Gastroesophageal sphincter (tissue), 3 donors: ENCODE results near the gene WDR46.

Source experiments
- EP300 ChIP-seq: sonication (generic); formaldehyde crosslinking; IDR thresholded peaks from one replicate; pipeline ENCODE4 v1.6.1; 2017; ENCODE audit warnings: antibody characterized with exemption, mild to moderate bottlenecking
- POLR2A ChIP-seq, 2 donors: fragments of 450-650 bp; IDR thresholded peaks; one replicate each; pipeline ENCODE4 v1.6.1; 2017; ENCODE audit warnings: antibody characterized with exemption in 2 of 2, mild to moderate bottlenecking in 2 of 2, moderate library complexity in 1 of 2
- POLR2AphosphoS5 ChIP-seq: sonication (generic); formaldehyde crosslinking; IDR thresholded peaks from one replicate; pipeline ENCODE4 v1.6.1; 2017; ENCODE audit warnings: antibody characterized with exemption
- TF ChIP-seq, protein P1 (sequence below), 4 experiments: fragments of 200-600 bp in 2 of 4; fragments of 450-650 bp in 2 of 4; sonication (generic) in 1 of 4; IDR thresholded peaks; one replicate each; pipeline ENCODE4 v1.5.1; 2017 to 2019; ENCODE audit warnings: antibody characterized with exemption in 4 of 4, mild to moderate bottlenecking in 2 of 4, moderate library complexity in 2 of 4

- TF ChIP-seq, protein P1, sequence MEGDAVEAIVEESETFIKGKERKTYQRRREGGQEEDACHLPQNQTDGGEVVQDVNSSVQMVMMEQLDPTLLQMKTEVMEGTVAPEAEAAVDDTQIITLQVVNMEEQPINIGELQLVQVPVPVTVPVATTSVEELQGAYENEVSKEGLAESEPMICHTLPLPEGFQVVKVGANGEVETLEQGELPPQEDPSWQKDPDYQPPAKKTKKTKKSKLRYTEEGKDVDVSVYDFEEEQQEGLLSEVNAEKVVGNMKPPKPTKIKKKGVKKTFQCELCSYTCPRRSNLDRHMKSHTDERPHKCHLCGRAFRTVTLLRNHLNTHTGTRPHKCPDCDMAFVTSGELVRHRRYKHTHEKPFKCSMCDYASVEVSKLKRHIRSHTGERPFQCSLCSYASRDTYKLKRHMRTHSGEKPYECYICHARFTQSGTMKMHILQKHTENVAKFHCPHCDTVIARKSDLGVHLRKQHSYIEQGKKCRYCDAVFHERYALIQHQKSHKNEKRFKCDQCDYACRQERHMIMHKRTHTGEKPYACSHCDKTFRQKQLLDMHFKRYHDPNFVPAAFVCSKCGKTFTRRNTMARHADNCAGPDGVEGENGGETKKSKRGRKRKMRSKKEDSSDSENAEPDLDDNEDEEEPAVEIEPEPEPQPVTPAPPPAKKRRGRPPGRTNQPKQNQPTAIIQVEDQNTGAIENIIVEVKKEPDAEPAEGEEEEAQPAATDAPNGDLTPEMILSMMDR (IDR thresholded peaks at IDR 0.05), result no peak
- no peak for TF ChIP-seq POLR2A (IDR thresholded peaks at IDR 0.05)
- no peak for TF ChIP-seq EP300
- no peak for TF ChIP-seq POLR2AphosphoS5
These were observed 24.2 kb upstream of the WDR46 start for GRCh38 chr6:33313105-33313708.
